ENCODE measurements around the gene BLTP3A.
"Not testable (repeated sequence)": the region's sequence is repeated elsewhere in the genome, so short reads cannot be mapped to it uniquely, and the experiment has no call there.

BLTP3A gene

DNA sequence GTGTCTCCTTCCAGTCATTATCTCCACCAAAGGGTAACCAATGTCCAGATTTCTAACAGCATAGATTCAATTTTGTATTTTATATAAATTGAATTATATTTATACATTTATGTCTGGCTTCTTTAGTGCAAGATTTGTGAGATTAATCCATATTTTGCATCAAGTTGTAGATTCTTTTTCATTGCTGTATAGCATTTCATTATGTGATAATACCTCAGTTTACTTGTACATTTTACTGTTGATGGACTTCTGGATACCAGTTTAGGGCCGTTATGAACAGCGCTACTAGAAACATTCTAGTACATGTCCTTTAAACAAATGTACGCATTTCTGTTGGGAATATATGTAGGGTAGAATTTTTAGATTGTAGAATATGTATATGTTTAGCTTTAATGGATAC is 6.2 kb downstream of the BLTP3A start:
- no peak overlapping the region for H3K4me3 ChIP-seq (ENCODE audit: low read length in 2 of 2)
- WGBS, 2 donors (ENCODE audit: extremely low coverage in 2 of 2, insufficient read length in 2 of 2, insufficient replicate concordance in 1 of 2), result no CpG with 5 or more reads among the region's 3 CpGs

DNA sequence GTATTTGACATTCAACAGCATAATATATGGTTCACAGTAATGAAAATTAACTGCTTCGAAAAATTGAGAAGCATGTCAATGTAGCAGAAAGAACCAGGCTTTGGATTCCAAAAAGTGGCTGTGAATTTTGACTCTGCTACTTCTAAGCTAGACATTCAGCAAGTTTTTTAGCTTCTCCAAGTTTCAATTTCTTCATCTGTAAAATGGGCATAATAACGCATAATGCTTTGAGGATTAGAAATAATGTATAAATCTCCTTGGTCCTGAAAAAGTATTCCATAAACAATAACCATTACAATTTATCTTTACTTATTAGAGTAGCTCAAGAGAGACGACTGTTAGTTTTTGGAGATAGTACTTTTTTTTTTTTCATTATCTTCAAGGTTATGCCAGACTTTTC is 7.7 kb downstream of the BLTP3A start:
- Histone ChIP-seq H2AK5ac (ENCODE audit: low read depth, low read length) (no peak overlapping the region), H2BK15ac (ENCODE audit: low read length) (no peak overlapping the region), H2AFZ (ENCODE audit: low read length) (no peak overlapping the region), H3K14ac (ENCODE audit: low read length) (no peak overlapping the region), H2BK120ac (ENCODE audit: low read depth, low read length) (no peak overlapping the region), H3K9me3 (replicated peaks in 1 of 2; ENCODE audit: control insufficient read depth in 2 of 2, insufficient read depth in 1 of 2, low read depth in 1 of 2, low read length in 2 of 2) (no peaks in the 10 kb centered on the region), H3K4me3 (ENCODE audit: low read length in 2 of 2) (no peak overlapping the region), H3K4me1 (ENCODE audit: control insufficient read depth in 2 of 2, insufficient read depth in 1 of 2, low read depth in 1 of 2, low read length in 2 of 2) (no peaks in the 10 kb centered on the region), H3K79me1 (ENCODE audit: low read depth, low read length) (peaks cover 4% of the 10 kb centered on the region), H2BK5ac (ENCODE audit: low read length) (no peak overlapping the region), H4K91ac (ENCODE audit: low read depth, low read length, poor library complexity) (no peak overlapping the region), H3K18ac (ENCODE audit: low read length) (no peak overlapping the region), H3K9ac (ENCODE audit: low read depth, low read length, poor library complexity) (no peak overlapping the region), H3K4me2 (ENCODE audit: insufficient read depth, low read length, poor library complexity, severe bottlenecking) (no peak overlapping the region), H3K27me3 (ENCODE audit: control insufficient read depth in 3 of 3, insufficient read depth in 3 of 3, low read depth in 1 of 3, low read length in 3 of 3) (no peaks in the 10 kb centered on the region), H3K23ac (ENCODE audit: low read depth, low read length, poor library complexity) (no peak overlapping the region), H3K36me3 (replicated peaks in 1 of 2; ENCODE audit: control insufficient read depth in 2 of 2, insufficient read depth in 2 of 2, low read length in 2 of 2) (peaks cover 0 to 8% of the 10 kb centered on the region in 2 donors), H2BK12ac (ENCODE audit: low read length) (no peak overlapping the region), H3K4ac (ENCODE audit: low read length) (no peak overlapping the region), H3K27ac (replicated peaks; ENCODE audit: low read length) (no peak overlapping the region), H4K8ac (ENCODE audit: low read depth, low read length) (no peak overlapping the region)
- no peak for DNase-seq (ENCODE audit: low spot score)
- no CpG with 5 or more reads among the region's 3 CpGs for WGBS, 2 donors (ENCODE audit: extremely low coverage in 2 of 2, insufficient read length in 2 of 2, insufficient replicate concordance in 1 of 2)

More for the DNA sequence above, 6.2 kb downstream of the BLTP3A start:
- Histone ChIP-seq H3K27me3 (ENCODE audit: control insufficient read depth in 3 of 3, insufficient read depth in 3 of 3, low read depth in 1 of 3, low read length in 3 of 3) (no peaks in the 10 kb centered on the region), H2BK12ac (ENCODE audit: low read length) (no peak overlapping the region), H3K9ac (ENCODE audit: low read depth, low read length, poor library complexity) (no peak overlapping the region), H2AFZ (ENCODE audit: low read length) (no peak overlapping the region), H4K8ac (ENCODE audit: low read depth, low read length) (no peak overlapping the region), H3K36me3 (replicated peaks in 1 of 2; ENCODE audit: control insufficient read depth in 2 of 2, insufficient read depth in 2 of 2, low read length in 2 of 2) (peaks cover 0 to 12% of the 10 kb centered on the region in 2 donors), H3K9me3 (replicated peaks in 1 of 2; ENCODE audit: control insufficient read depth in 2 of 2, insufficient read depth in 1 of 2, low read depth in 1 of 2, low read length in 2 of 2) (no peaks in the 10 kb centered on the region), H2BK120ac (ENCODE audit: low read depth, low read length) (no peak overlapping the region), H3K14ac (ENCODE audit: low read length) (no peak overlapping the region), H2AK5ac (ENCODE audit: low read depth, low read length) (no peak overlapping the region), H3K4me1 (ENCODE audit: control insufficient read depth in 2 of 2, insufficient read depth in 1 of 2, low read depth in 1 of 2, low read length in 2 of 2) (peaks cover 1 to 3% of the 10 kb centered on the region in 2 donors), H4K91ac (ENCODE audit: low read depth, low read length, poor library complexity) (no peak overlapping the region), H3K4me2 (ENCODE audit: insufficient read depth, low read length, poor library complexity, severe bottlenecking) (no peak overlapping the region), H2BK5ac (ENCODE audit: low read length) (no peak overlapping the region), H3K18ac (ENCODE audit: low read length) (no peak overlapping the region), H2BK15ac (ENCODE audit: low read length) (no peak overlapping the region), H3K79me1 (ENCODE audit: low read depth, low read length) (peaks cover 2% of the 10 kb centered on the region), H3K23ac (ENCODE audit: low read depth, low read length, poor library complexity) (no peak overlapping the region), H3K4ac (ENCODE audit: low read length) (no peak overlapping the region), H3K27ac (replicated peaks; ENCODE audit: low read length) (no peak overlapping the region)
- DNase-seq (ENCODE audit: low spot score), result no peak

DNA sequence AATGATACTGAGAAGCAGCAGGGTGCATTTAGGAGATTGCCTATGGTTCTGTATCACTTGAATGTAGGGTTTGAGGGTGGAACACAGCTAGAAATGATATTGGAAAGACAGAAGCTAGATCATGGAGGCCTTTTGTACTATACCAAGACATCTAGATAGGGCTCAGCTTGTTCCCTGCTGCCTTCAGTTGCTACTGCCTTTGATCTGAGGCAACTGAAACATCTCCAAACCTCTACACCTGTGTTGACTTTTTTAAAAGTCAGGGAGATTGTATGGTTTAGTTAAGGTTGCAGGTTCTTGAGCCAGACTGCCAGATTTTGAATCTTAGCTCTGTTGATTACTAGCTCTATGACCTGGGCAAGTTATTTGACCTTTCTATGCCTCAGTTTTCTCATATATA is 12.7 kb downstream of the BLTP3A start:
- Histone ChIP-seq H2AK5ac (ENCODE audit: low read depth, low read length) (no peak overlapping the region), H3K9ac (ENCODE audit: low read depth, low read length, poor library complexity) (no peak overlapping the region)
- DNase-seq (ENCODE audit: low spot score), result no peak

DNA sequence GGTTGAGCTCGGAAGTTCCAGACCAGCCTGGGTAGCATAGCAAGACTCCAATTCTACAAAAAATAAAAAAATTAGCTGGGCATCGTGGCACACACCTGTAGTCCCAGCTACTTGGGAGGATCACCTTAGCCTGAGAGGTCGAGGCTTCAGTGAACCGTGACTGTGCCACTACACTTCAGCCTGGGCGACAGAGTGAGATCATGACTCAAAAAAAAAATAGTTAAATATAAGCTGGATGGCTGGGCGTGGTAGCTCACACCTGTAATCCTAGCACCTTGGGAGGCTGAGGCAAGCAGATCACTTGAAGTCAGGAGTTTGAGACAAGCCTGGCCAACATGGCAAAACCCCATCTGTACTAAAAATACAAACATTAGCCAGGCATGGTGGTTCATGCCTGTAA is 13.2 kb downstream of the BLTP3A start:
- not testable (repeated sequence) for H2BK120ac ChIP-seq (ENCODE audit: low read depth, low read length); H2AK5ac ChIP-seq (ENCODE audit: low read depth, low read length); H3K4ac ChIP-seq (ENCODE audit: low read length); H3K79me1 ChIP-seq (ENCODE audit: low read depth, low read length); H2AFZ ChIP-seq (ENCODE audit: low read length); H3K4me3 ChIP-seq (ENCODE audit: low read length in 2 of 2); H2BK12ac ChIP-seq (ENCODE audit: low read length); H3K4me1 ChIP-seq (ENCODE audit: control insufficient read depth in 2 of 2, insufficient read depth in 1 of 2, low read depth in 1 of 2, low read length in 2 of 2); H2BK5ac ChIP-seq (ENCODE audit: low read length); H3K27me3 ChIP-seq (ENCODE audit: control insufficient read depth in 3 of 3, insufficient read depth in 3 of 3, low read depth in 1 of 3, low read length in 3 of 3); H3K9me3 ChIP-seq (replicated peaks in 1 of 2; ENCODE audit: control insufficient read depth in 2 of 2, insufficient read depth in 1 of 2, low read depth in 1 of 2, low read length in 2 of 2); H4K8ac ChIP-seq (ENCODE audit: low read depth, low read length); H3K4me2 ChIP-seq (ENCODE audit: insufficient read depth, low read length, poor library complexity, severe bottlenecking); H3K9ac ChIP-seq (ENCODE audit: low read depth, low read length, poor library complexity); DNase-seq (ENCODE audit: low spot score); H3K27ac ChIP-seq (replicated peaks; ENCODE audit: low read length); H3K18ac ChIP-seq (ENCODE audit: low read length); H3K36me3 ChIP-seq (replicated peaks in 1 of 2; ENCODE audit: control insufficient read depth in 2 of 2, insufficient read depth in 2 of 2, low read length in 2 of 2); H3K14ac ChIP-seq (ENCODE audit: low read length); H2BK15ac ChIP-seq (ENCODE audit: low read length); H4K91ac ChIP-seq (ENCODE audit: low read depth, low read length, poor library complexity); H3K23ac ChIP-seq (ENCODE audit: low read depth, low read length, poor library complexity)
- no CpG with 5 or more reads among the region's 6 CpGs for WGBS, 2 donors (ENCODE audit: extremely low coverage in 2 of 2, insufficient read length in 2 of 2, insufficient replicate concordance in 1 of 2)

More for the DNA sequence above, 12.7 kb downstream of the BLTP3A start:
- no peaks in the 10 kb centered on the region for H3K36me3 ChIP-seq (replicated peaks in 1 of 2; ENCODE audit: control insufficient read depth in 2 of 2, insufficient read depth in 2 of 2, low read length in 2 of 2)
- no peak overlapping the region for H3K18ac ChIP-seq (ENCODE audit: low read length)
- H3K79me1 ChIP-seq (ENCODE audit: low read depth, low read length), result peaks cover 4% of the 10 kb centered on the region
- no peaks in the 10 kb centered on the region for H3K9me3 ChIP-seq (replicated peaks in 1 of 2; ENCODE audit: control insufficient read depth in 2 of 2, insufficient read depth in 1 of 2, low read depth in 1 of 2, low read length in 2 of 2)
- H3K4me2 ChIP-seq (ENCODE audit: insufficient read depth, low read length, poor library complexity, severe bottlenecking), result no peak overlapping the region
- no peak overlapping the region for H4K91ac ChIP-seq (ENCODE audit: low read depth, low read length, poor library complexity)
- H3K4me1 ChIP-seq (ENCODE audit: control insufficient read depth in 2 of 2, insufficient read depth in 1 of 2, low read depth in 1 of 2, low read length in 2 of 2), result no peaks in the 10 kb centered on the region
- H3K4ac ChIP-seq (ENCODE audit: low read length), result no peak overlapping the region
- no peak overlapping the region for H2AFZ ChIP-seq (ENCODE audit: low read length)
- H3K27me3 ChIP-seq (ENCODE audit: control insufficient read depth in 3 of 3, insufficient read depth in 3 of 3, low read depth in 1 of 3, low read length in 3 of 3), result no peaks in the 10 kb centered on the region
- H2BK15ac ChIP-seq (ENCODE audit: low read length), result no peak overlapping the region
- no peak overlapping the region for H3K4me3 ChIP-seq (ENCODE audit: low read length in 2 of 2)
- no peak overlapping the region for H3K23ac ChIP-seq (ENCODE audit: low read depth, low read length, poor library complexity)
- no peak overlapping the region for H3K27ac ChIP-seq (replicated peaks; ENCODE audit: low read length)
- no peak overlapping the region for H3K14ac ChIP-seq (ENCODE audit: low read length)
- H4K8ac ChIP-seq (ENCODE audit: low read depth, low read length), result no peak overlapping the region
- no peak overlapping the region for H2BK12ac ChIP-seq (ENCODE audit: low read length)
- no peak overlapping the region for H2BK120ac ChIP-seq (ENCODE audit: low read depth, low read length)
- H2BK5ac ChIP-seq (ENCODE audit: low read length), result no peak overlapping the region
